NCI-H2171 (cell line): ENCODE results near the gene GPC6.

ENCODE experiments used
- DNase-seq: peaks from one replicate; lab custom pipeline; 2025; lab: John Stamatoyannopoulos, UW

GPC6 gene

DNA sequence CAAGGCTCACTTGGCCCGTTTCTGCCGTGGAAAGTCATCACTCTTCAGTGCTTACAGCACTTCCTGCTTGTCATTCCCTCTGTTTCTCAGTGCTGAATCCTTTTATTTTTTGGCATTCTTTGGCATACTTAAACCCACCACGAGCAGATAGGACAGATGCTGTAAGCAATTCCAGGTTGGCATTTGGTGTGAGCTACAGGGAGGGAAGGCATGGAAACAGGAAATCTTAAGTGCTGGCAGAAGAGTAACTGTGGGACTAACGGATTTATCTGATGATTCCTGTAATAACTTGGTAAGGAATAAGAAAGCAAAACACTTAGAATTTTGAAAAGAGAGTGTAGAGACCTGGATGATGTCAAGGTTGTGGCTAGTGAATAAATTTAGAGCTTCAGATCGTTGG lies 273.4 kb downstream of the GPC6 start:
- DNase-seq: no peak

DNA sequence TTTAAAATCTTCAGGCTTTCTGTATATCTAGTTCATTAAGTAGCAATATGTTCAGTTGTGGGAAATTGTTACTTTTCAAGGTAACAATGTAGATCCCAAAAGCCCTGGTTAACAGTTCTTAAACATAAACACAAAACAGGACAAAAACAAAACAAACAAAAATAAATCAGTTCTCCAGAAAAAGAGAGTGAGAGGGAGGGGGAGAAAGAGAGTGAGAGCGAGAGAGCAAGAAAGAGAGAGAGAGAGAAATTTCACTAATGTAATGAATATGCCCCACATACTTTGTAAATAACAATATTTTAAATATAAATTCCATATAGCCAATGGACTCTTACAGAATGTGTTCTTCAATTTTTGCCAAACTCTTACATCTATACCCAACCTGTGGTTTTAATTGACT lies 275.5 kb downstream of the GPC6 start:
- no peak for DNase-seq

DNA sequence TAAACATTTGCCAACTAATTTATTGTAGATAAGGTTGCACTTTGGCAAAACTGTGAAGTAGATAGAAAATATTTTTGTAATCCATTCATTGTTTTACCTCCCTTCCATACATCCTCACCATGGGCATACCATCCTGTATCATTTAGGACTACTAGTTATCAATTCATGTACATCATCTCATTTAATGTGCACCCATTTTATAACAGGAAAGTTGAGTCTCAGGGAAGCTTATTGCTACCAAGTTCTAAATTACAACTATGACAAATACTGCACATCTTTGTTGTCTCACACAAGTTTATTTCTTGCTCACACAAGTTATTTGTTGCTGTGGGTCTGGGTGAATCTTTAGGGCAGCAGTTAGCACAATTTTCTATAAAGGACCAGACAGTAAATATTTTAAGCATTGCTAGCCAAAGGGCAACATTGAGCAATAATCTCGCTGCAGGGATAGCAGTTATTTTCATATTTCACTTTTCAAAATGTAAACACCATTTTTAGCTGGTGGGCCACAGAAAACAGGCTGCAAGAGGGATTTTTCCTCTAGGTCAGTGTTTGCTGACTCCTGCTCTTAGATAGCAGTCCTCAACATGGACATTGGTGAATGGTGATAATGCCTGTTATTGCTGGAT lies 276.5 kb downstream of the GPC6 start:
- DNase-seq: no peak

DNA sequence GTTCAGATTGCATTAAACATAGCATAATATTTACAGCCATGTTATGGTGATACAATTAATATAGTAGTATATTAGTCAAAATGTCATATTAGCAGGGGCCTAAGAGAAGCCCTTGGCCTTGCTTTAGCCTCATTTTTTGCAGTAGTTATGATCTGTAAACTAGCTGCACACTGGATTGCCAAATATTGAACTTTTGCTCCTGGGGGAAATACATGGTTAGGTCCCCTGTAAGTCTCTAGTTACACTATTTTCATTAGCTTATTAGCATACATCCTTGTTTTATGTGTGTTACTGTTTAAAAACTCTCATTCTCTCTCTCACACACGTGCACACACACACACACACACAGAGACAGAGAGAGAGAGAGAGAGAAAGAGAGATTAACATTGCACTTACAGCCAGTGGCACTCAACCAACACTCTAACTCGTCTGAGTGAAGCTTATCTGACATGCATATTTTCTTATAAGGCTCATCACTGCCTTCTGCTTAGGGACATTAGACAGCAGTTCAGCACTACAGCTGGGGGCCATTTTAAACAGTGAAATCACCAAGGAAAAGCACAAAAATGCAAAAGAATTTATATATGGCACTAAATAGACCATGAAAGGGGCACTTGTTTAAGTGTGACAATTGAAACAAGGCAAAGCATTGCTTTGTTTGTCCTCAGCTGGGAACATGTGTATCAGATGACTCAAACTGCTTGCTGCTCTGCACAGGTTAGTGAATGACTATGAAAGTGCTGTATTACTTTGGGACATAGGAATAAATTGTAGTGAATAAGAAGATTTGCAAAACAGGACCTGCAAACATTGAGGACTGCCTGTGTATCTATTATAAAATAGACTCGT lies 278.7 kb downstream of the GPC6 start:
- no peak for DNase-seq

DNA sequence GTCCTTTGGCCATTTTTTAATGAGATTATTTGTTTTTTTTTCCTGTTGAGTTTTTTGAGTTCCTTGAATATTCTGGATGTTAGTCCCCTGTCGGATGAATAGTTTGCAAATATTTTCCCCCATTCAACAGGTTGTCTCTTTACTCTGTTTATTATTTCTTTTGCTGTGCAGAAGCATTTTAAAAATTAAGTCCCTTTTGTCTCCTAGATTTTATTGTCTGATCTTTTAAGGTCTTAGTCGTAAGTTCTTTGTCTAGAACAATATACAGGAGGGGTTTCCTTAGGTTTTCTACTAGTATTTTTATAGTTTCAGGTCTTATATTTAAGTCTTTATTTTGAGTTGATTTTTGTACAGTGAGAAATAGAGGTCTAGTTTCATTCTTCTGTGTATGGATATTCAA lies 284.4 kb downstream of the GPC6 start:
- DNase-seq: no peak

DNA sequence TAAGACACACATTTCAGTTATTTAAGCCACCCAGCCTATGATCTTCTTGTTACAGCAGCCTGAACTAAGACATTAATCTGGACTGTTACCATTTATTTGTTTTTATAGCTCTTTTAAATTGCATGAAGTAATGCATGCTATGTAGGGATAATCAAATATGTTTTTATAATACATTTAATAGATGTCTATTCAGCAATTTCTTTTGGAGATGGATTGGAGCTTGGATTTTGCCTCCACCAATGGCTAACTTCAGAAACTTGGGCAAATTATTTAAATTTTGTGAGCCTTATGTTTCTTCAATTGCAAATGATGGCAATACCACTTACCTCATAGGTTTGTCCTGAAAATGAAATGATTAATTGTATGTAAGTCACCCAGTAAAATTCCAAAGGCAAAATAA lies 288.7 kb downstream of the GPC6 start:
- DNase-seq: no peak

DNA sequence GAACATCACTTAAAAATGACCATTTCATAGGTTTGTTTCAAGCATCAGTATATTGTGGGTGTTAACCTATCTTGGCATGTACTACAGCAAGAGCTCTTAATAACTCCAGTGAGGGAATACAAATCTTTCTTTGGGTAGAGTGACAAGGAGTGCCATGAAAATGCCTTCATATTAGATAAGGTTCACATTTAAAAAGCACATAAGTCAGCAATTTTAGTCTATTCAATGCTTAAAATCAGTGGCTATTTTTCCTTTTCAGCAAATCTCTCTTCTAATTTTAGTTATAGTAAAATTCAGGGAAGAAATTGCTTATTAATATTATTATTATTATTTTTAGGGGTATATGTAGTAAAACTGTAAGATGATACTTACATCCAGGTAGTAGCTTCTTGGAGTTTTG lies 291.1 kb downstream of the GPC6 start:
- no peak for DNase-seq

DNA sequence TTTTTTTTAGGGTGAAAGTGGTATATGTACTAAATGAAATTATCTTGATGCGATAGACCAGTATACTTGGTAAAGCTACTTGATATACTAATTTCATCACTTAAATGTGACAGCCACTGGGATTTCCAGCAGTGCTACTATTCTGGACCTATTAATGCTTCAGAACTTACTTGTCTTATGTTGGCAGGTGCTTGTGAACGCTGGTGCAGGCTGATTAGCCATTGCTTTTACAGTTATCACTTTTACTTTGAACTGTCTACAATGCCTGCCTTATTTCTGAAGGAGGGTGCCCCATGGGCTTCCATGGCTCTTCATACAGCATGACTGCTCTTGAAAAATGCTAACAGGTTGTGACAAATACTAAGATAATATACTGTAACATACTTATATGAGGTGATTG lies 294.7 kb downstream of the GPC6 start:
- DNase-seq: no peak

DNA sequence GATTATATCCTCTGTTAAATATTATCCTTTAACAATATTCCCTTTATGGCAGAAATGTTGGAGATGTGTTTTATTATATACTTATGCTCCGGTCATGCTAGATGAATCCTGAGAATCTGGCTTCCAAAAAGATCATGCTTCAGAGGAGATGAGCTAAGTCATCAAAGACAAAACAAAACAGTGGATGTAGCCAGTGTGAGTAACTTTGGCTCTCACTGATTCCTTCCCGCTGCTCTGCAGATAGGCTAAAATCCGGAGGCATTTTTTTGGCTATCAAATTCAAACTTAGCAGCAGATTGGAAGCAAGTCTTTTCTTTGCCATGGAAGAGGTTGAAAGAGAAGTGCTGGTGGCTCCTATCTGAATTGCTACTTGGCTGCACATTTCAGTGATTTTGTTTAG lies 295.9 kb downstream of the GPC6 start:
- DNase-seq: no peak

DNA sequence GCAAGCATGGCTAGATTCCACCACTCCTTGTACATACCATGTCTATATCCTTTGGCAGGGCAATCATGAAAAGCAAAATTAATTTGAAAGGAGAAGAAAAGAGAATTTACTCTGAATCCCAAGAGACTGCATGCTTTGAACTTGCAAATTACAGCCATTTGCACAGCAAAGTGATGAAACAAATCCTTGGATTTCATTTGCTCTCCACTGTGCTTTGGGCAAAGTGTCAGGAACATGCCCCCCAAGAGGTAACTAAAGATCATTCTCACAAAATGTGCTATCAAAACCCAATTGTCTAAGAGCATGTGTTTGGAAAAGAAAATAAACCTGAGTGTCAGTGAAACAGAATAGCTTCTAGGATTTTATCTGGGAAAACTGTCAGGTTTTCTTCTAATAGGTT lies 298.5 kb downstream of the GPC6 start:
- no peak for DNase-seq

DNA sequence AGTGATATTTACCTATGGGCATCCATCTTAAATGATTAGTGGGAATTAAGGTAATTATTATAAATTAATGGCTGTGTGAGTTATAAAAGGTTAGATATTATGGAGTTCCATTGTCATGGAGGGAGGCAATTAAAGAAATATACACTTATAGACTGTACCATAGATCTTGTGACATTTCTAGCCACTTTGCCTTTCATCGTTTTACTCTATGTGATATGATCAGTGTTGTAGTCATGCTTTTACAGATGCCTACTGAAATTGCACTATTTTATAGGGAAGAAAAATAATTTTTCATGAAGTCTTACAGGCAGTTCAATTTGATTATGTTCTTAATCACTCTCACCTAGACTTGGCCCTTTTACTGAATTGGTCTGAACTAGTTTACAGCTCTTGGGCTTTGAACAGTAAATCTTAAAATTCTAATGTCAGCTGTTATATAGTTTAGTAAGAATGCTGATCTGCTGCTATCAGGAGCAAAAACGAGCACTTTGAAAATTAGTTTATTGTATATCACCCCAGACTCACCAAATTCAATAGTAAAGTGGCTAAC lies 301.2 kb downstream of the GPC6 start:
- DNase-seq: no peak

DNA sequence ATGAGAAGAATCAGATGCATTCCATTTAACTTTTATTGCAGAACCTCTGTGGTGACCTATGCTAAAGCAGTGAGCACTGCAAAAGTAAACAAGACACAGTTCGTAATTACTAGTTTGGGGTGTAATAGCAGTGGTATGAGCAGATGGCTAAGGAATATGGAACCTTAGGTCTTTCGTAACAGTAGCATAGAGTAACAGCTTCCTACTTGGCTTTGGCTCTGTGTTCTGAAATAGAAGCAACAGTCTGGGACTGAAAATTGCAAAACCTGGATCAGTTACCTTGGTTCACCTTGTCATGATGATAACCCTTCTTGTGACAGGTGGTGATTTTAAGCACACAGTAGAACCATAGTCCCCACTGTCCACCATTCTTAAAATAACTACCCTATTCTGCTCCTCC lies 303.4 kb downstream of the GPC6 start:
- peak; percentile 38 for DNase-seq

DNA sequence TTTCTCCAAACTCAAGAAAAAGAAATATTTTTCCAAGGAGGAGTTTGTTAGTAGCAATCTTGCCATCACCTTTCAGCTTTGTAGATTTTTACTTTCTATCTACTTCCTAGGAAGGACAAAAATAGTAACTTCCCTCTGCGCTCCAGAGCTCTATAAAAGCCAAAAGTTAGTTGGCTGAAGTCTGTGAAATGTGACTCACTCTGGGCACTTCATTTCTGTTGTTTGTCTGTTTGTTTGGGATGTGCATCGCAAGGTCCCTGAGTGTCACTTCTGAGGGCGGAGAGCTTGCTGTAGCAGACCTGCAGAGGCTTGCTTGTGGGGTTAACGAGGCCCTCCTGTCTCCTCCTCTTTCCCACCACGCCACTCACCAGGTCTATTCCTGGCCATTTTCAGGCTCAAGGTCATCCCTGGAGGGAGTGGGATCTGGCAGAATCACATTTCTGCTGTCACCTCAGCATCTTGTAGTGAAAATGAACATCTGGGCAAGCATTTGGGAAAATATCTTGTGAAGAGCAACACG lies 307.6 kb downstream of the GPC6 start:
- no peak for DNase-seq

DNA sequence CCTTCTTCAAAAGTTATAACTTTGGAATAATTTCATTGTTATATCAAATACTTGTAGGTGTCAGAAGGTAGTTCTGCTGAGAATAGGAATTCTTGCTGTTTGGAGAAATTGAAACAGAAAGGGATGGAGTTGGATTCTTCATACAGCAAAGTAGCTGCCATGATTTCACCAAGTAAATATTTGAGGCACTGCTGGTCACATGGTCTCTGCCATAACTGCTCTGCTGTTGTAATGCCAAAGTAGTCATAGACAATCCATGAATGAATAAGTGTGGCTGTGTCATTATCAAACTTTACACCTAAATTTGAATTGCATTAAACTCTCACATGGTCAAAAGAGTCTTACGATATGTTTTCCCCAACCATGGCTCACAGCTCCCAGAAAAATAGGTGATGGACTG lies 308.6 kb downstream of the GPC6 start:
- DNase-seq: no peak

DNA sequence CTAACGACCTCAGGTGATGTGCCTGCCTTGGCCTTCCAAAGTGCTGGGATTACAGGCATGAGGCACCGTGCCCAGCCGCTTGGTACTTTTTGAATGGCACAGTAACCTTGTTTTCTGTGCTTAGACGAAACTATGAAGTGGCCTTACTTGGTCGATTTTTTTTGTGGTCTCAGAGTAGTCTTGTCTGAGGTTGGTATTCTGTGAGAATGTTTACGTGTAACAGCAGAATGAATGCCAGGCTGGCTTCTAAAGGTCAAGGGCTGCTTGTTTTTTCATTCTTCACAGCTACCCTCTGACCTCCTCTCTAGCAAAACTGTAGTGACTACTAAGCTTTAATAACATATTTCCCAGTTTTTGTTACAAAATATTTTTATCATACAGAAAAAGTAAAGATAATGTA lies 313.3 kb downstream of the GPC6 start:
- DNase-seq: no peak

DNA sequence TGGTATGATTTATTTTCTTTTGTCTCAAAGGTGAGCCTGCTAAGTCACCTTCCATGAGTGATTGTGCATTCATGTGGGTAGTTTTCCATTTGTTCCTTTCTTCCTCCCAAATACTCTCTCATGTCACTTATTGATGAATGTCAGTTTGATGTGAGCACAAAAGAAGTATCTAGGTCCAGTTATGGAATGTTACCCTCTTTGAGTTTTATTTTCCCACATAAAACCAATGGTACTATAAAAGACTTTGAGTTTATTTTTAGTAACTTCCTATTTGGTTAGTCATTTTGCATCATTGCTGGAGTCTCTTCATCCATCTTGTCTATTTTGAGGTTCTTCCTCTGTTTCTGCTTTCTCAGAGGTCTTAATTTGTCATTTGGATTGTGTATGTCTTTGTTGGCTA lies 321.3 kb downstream of the GPC6 start:
- DNase-seq: no peak

DNA sequence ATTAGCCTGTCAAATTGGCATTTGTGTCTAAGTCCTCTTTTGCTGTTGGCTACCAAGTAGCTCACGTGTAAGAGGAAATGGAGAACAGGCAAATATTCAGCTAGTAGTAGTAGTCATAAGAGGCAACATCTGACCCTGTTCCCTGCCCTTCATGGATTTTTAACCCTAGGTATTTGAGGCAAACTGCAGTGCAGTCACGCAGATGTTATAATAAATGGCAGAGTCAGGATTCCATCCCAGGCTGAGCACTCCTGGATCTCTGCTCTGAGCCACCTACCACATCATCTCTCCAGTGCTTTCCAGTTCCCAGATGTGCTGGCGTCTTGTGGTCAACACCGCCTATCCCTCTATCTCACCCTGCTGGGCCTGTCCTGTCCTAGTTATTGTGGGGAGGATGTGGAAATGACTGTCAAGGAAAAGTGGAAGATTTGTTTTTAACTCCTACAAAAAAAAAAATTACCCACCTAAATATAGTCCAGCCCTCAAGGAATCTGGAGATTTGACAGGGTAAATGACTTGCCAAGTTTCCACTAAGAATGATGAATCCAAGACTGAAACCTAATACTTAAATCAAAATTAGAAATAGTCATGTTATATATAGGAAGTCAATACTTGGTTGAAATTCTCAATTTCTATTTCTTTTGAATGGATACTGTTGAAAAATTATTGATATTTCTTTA lies 322.9 kb downstream of the GPC6 start:
- DNase-seq: no peak

DNA sequence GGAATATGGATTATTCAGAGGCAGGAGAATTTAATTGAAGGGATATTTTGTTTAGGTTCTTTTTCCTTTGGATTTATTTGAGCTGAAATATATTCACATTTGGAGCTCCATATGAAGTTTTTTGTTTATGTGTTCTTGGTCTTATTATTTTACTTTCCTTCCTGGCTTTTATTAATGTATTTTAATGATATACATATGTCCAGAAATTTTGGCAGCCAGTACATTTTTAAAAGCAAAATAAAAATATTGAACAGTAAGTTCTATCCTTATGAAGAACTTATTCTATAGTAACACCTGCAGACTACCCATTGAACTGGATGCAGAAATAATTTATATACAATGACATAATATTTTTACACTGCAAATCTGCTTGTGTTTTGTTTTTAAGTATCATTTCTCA lies 323.6 kb downstream of the GPC6 start:
- DNase-seq: no peak

DNA sequence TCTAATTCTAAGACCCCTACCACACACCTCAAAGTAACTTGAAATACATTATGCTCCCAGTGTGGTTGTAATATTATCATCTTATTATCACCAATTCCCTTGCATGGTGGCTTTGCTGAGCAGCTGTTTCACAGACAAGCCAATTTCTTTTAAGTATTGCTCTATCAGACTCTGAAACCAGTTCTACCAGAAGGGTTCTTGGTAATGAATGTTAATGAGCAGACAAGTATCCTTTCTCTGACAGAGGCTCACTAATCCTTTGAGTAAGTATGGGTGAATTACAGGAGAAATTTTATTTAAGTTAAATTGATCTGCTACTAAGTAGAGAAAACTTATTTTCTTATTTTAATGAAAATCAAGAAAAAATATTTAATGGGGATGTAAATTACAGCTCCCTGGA lies 326.0 kb downstream of the GPC6 start:
- DNase-seq: no peak

DNA sequence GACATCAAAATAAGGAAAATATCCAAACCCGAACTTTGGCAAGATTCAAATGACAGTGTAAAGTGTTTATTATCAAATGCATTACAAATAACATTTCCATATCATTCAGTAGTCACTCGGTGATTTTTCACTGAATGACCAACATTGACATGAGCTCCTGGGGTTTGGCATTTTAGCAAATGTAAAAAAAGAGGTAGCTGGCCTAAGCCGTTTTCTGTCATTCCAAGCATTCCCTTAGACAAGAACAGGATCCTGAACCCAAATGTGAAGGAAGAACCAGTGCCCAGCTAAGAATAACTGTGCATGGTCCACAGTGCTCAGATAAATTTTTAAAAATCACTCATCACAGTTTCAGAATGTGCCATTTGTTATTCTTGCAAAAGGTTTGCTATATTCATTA lies 327.9 kb downstream of the GPC6 start:
- no peak for DNase-seq

DNA sequence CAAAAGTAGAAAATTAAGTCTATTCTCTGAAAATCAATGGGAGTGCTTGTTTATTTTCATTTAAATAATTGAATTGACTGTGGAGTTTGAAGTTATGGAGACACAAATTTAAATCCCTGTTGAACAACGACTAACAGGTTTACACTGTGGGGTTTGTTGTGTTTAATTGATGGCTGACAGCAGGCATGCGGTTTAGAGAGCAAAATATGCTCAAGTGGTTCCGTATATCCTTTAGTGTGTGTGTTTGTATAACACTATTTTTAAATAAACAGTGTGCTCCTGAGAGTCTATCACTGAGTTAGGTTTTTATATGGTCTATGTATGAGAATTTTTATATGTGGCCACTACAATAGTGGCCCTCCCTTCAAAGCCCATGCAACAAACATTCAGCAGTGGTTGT lies 332.0 kb downstream of the GPC6 start:
- no peak for DNase-seq

DNA sequence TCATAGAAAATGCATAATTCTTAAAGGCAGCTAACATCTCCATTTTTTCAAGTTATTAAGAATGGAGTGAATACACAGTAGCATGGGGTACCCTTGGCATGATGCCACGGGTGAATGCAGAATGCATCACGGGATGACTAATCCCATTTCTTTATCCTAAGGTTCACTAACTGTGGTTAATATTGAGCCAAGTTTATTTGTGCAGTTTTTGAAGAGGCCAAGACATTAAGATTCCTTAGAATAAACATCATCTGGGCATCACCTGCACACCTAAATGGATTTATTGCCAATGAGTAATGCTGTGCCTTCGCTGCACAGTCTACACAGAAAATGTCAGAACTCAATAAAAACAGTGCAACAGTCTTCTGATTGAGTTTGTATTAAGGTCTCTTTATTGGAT lies 333.1 kb downstream of the GPC6 start:
- DNase-seq: no peak
